RPMI7951 (cell line): Measurements from ENCODE around the gene POLR3K. TPM values are rescaled to one million over a fixed set of nuclear protein-coding genes. Genes with fewer than 3 reads are reported as not detected.
"Not testable (repeated sequence)": the region's sequence is repeated elsewhere in the genome, so short reads cannot be mapped to it uniquely, and the experiment has no call there.

Source experiments
- DNase-seq: peaks from one replicate; pipeline ENCODE4 v3.0.0-alpha.2; 2012; ENCODE audit warnings: low read depth
- total RNA-seq: library from RNA; depleted of rRNA; stranded (reverse); fragments of >200 nt; shearing (Covaris generic); gene quantifications from 2 replicates; pipeline ENCODE4 v1.2.3, GENCODE V29; 2014; rRNA removed

The POLR3K gene
- total RNA-seq, 1 experiment from 2014 or later: 12.7 TPM

DNA sequence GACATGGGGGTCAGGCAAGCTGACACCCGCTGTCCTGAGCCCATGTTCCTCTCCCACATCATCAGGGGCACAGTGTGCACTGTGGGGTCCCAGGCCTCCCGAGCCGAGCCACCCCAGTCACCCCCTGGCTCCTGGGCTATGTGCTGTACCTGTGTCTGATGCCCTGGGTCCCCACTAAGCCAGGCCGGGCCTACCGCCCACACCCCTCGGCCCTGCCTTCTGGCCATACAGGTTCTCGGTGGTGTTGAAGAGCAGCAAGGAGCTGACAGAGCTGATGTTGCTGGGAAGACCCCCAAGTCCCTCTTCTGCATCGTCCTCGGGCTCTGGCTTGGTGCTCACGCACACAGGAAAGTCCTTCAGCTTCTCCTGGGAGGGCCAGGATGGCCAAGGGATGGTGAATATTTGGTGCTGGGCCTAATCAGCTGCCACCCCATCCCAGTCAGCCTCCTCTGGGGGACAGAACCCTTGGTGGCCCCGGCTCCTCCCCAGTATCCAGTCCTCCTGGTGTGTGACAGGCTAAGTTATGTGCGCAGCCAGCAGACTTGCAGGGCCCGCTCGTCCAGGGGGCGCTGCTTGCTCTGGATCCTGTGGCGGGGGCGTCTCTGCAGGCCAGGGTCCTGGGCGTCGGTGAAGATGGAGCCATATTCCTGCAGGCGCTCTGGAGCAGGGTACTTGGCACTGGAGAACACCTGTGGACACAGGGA is 36.2 kb downstream of the POLR3K start:
- DNase-seq: not testable (repeated sequence)

DNA sequence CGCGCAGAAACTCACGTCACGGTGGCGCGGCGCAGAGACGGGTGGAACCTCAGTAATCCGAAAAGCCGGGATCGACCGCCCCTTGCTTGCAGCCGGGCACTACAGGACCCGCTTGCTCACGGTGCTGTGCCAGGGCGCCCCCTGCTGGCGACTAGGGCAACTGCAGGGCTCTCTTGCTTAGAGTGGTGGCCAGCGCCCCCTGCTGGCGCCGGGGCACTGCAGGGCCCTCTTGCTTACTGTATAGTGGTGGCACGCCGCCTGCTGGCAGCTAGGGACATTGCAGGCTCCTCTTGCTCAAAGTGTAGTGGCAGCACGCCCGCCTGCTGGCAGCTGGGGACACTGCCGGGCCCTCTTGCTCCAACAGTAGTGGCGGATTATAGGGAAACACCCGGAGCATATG is 42.6 kb downstream of the POLR3K start:
- not testable (repeated sequence) for DNase-seq

DNA sequence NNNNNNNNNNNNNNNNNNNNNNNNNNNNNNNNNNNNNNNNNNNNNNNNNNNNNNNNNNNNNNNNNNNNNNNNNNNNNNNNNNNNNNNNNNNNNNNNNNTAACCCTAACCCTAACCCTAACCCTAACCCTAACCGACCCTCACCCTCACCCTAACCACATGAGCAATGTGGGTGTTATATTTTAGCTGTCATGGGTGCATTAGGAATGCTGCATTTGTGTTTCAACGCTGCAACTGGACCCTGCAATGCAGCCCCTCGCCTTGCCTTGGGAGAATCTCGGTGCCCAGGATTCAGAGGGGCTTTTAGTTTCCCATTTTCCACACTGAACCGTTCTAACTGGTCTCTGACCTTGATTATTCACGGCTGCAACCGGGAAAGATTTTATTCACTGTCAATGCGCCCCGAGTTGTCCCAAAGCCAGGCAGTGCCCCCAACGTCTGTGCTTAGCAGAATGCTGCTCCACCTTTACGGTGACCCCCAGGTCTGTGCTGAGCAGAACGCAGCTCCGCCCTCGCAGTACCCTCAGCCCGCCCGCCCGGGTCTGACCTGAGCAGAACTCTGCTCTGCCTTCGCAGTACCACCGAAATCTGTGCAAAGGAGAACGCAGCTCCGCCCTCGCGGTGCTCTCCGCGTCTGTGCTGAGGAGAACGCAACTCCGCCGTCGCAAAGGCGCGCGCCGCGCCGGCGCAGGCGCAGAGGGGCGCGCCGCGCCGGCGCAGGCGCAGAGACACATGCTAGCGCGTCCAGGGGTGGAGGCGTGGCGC is 43.3 kb downstream of the POLR3K start:
- no peak for DNase-seq

Other genes starting within 250 kb of the POLR3K start
- gene SNRNP25, start 220 bp upstream of the POLR3K start, total RNA-seq: 39.0 and 49.0 TPM in 2 replicates
- 14.6 and 19.9 TPM in 2 replicates for gene RHBDF1, start 19.0 kb upstream of the POLR3K start, total RNA-seq
- 80.5 and 88.8 TPM in 2 replicates for gene MPG, start 24.6 kb upstream of the POLR3K start, total RNA-seq
- gene NPRL3, start 85.1 kb upstream of the POLR3K start, total RNA-seq: 4.6 and 6.0 TPM in 2 replicates
- gene HBZ, start 99.0 kb upstream of the POLR3K start, total RNA-seq: not detected in 2 replicates
- gene HBM, start 112.4 kb upstream of the POLR3K start, total RNA-seq: not detected in 2 replicates
- not detected in 2 replicates for gene HBA2, start 119.3 kb upstream of the POLR3K start, total RNA-seq
- gene HBA1, start 123.1 kb upstream of the POLR3K start, total RNA-seq: not detected in 2 replicates
- not detected in 2 replicates for gene HBQ1, start 126.9 kb upstream of the POLR3K start, total RNA-seq
- gene LUC7L, start 175.8 kb upstream of the POLR3K start, total RNA-seq: 16.8 and 17.2 TPM in 2 replicates
- gene FAM234A, start 181.2 kb upstream of the POLR3K start, total RNA-seq: 38.1 and 76.0 TPM in 2 replicates
- not detected in 2 replicates for gene RGS11, start 222.3 kb upstream of the POLR3K start, total RNA-seq
- gene ARHGDIG, start 227.0 kb upstream of the POLR3K start, total RNA-seq: not detected in 2 replicates
- gene PDIA2, start 229.6 kb upstream of the POLR3K start, total RNA-seq: 0.84 TPM in 1 of 2 replicates, not detected in the other